Measurements from ENCODE around the gene PAX9. TPM values are rescaled to one million over a fixed set of nuclear protein-coding genes. Genes with fewer than 3 reads are reported as not detected.
A peak's percentile ranks its signal among the peaks of the same experiment; 100 is the strongest.

The PAX9 gene
- total and polyA plus RNA-seq, 10 donors: 0.02 to 0.43 (median 0.07) TPM; not detected in 3

DNA sequence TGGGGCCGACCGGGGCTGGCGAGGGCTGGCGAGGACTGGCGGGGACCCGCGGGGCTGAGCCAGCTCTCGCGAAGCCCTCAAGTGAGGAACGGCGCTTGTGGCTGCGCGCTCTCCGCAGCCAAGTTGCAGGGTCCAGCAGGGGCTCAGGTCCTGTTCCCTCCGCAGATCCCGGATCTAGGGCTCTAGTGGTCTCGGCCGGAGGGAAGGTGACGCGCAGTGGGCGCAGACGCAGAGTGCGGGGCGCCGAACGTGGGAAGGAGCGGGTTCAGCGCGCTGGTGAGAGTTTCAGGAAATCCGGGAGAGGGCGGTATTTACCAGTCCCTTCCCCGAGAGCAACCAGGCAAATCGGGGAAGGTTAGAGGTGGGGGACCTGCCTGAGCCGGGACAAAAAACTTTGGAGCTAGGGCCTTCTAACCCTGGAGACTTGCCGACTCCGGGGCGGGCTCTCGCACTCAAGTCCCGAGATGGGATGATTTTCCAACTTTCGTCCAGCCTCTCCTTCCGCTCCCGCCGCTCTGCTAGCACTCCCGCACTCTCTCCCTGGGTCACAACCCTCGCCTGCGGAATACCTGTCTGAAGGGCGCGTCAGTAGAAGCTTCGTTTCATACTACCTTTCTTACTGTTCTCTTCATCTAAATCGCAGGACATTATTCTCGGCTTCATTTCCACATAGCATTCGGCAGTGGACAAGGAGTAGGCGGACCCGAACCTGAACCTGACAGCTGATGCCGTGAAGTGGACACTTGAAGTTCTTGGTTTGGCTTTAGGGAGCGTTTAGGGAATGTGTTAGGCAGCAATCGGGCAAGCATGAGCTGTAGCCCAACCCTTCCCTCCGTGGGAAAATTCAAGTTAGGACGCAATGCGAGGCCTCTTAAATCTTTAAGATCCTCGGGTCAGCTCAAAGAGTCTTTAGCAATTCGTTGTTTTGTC lies 13.6 kb upstream of the PAX9 start:
- intact Hi-C loops (cut with DNase I; ENCODE audit: low total_unique reads): no loop called here
- 3 to 10% (median 5%) methylated on average over 45 to 62 of the region's 62 CpGs for WGBS, 5 donors
- H3K27ac ChIP-seq: no peak overlapping the region

DNA sequence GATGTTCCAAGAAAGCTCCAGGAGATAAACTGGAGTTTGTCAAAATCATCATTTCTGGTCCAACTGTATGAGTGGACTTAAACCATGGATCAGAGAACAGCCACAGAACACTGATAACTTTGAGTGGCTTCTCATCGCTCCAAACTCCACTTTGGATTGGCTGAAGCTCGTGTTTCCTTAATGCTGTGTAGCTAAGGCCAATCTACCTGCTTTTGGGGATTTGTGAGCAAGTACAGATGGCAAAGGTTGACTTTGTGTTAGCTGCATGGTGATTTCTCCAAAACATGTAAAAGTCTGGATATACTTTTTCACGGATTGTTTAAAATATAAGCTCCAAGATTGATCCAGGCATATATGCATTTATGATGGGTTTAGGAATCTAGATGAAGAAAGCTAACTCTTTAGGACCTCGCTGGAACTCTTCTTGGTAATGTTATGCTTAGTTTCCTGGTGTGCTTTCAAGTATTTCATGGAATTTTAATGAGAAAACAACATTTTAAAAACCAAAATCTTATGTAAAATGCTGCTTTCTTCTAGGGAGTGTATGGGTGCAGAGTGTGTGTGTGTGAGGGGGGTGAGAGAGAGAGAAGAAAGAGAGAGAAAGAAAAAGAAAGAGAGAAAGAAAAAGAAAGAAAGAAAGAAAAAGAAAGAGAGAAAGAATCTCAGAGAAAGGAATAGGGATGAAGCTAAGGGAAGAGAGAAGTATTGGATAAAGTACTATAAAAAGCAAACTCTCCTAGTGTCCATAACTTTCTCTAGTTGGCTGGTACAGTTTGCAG lies 11.6 kb upstream of the PAX9 start:
- Histone ChIP-seq H3K27ac (no peak overlapping the region), H3K27me3 (replicated peaks in 1 of 7) (peaks cover 12 to 100% (median 97%) of the 10 kb centered on the region in 7 donors), H3K4me3 (no peak overlapping the region), H3K36me3 (no peaks in the 10 kb centered on the region), H3K4me1 (peaks cover 0 to 21% (median 15%) of the 10 kb centered on the region in 6 donors), H3K9me3 (peaks cover 0 to 9% (median 0%) of the 10 kb centered on the region in 8 donors)
- 6 to 13% (median 9%) methylated on average over 4 of the region's 4 CpGs for WGBS, 5 donors
- intact Hi-C loops (cut with DNase I; ENCODE audit: low total_unique reads): no loop called here
- DNase-seq: no peak
- TF ChIP-seq POLR2A (IDR thresholded peaks at IDR 0.05) (no peak), POLR2AphosphoS5 (IDR thresholded peaks at IDR 0.05) (no peak)
- TF ChIP-seq, protein P1, sequence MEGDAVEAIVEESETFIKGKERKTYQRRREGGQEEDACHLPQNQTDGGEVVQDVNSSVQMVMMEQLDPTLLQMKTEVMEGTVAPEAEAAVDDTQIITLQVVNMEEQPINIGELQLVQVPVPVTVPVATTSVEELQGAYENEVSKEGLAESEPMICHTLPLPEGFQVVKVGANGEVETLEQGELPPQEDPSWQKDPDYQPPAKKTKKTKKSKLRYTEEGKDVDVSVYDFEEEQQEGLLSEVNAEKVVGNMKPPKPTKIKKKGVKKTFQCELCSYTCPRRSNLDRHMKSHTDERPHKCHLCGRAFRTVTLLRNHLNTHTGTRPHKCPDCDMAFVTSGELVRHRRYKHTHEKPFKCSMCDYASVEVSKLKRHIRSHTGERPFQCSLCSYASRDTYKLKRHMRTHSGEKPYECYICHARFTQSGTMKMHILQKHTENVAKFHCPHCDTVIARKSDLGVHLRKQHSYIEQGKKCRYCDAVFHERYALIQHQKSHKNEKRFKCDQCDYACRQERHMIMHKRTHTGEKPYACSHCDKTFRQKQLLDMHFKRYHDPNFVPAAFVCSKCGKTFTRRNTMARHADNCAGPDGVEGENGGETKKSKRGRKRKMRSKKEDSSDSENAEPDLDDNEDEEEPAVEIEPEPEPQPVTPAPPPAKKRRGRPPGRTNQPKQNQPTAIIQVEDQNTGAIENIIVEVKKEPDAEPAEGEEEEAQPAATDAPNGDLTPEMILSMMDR (IDR thresholded peaks at IDR 0.05 in 8 of 11, conservative IDR thresholded peaks at IDR 0.05 in 3 of 11): no peak

More for the DNA sequence above, 13.6 kb upstream of the PAX9 start:
- TF ChIP-seq, protein P1 (IDR thresholded peaks at IDR 0.05 in 8 of 11, conservative IDR thresholded peaks at IDR 0.05 in 3 of 11): peak in 2 of 11 experiments; percentile 14 to 30
- no peak for TF ChIP-seq POLR2A (IDR thresholded peaks at IDR 0.05)
- H3K4me3 ChIP-seq: peak overlapping the region in 4 of 8 donors; percentile 5 to 49 (median 18)
- DNase-seq: no peak
- H3K4me1 ChIP-seq: peaks cover 0 to 21% (median 15%) of the 10 kb centered on the region in 6 donors
- H3K36me3 ChIP-seq: no peaks in the 10 kb centered on the region
- H3K27me3 ChIP-seq (replicated peaks in 1 of 7): peaks cover 7 to 99% (median 77%) of the 10 kb centered on the region in 7 donors
- peaks cover 0 to 9% (median 0%) of the 10 kb centered on the region in 8 donors for H3K9me3 ChIP-seq

DNA sequence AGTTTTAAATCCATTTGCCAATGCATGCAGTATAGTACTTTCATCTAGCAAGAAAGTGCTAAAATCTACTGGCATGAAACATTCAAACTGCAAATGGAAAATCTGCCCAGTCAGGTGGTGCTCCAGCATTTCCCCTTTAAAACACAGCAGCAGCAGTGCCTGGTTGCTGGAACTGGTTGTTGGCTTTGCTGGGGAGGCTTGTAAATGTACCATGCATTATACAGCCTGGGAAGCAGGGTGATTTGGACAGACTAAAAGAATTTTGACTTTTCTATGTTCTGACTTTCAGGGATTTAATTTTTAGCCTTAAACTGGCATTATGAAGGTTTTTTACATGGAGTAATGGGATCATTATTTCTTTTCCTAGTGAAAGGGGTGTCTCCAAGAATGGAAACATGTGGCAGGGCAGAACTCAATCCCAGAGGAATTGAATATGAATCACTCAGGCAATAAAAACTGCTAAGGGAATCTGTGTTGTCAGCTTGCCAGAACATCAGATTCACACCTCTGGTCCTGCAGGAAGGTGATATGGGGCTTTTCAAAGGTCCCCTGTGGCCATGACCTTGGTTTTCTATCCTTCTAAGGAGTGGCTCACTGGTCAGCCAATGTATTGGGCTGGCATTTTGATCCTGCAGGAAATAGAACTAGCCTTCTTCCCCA lies 9.0 kb upstream of the PAX9 start:
- Histone ChIP-seq H3K27ac (no peak overlapping the region), H3K27me3 (replicated peaks in 1 of 7) (peaks cover 18 to 100% (median 99%) of the 10 kb centered on the region in 7 donors)

More for the DNA sequence above, 9.0 kb upstream of the PAX9 start:
- H3K9me3 ChIP-seq: peaks cover 0 to 2% (median 0%) of the 10 kb centered on the region in 8 donors
- no peaks in the 10 kb centered on the region for H3K36me3 ChIP-seq
- DNase-seq: no peak
- intact Hi-C loops (cut with DNase I; ENCODE audit: low total_unique reads): no loop called here
- no peak overlapping the region for H3K4me3 ChIP-seq
- TF ChIP-seq POLR2A (IDR thresholded peaks at IDR 0.05) (no peak), POLR2AphosphoS5 (IDR thresholded peaks at IDR 0.05) (no peak)
- TF ChIP-seq, protein P1 (IDR thresholded peaks at IDR 0.05 in 8 of 11, conservative IDR thresholded peaks at IDR 0.05 in 3 of 11): no peak
- H3K4me1 ChIP-seq: peaks cover 0 to 34% (median 28%) of the 10 kb centered on the region in 6 donors

All from spleen (tissue), 11 donors.